Measurements from ENCODE around the gene MISP.
A peak's percentile ranks its signal among the peaks of the same experiment; 100 is the strongest.

MISP gene

GRCh38 chr19:802498-803098, 51.7 kb downstream of the MISP start:
- H3K9me3 ChIP-seq (replicated peaks in 1 of 11), result peaks cover 0 to 3% (median 0%) of the 10 kb centered on the region in 11 experiments; a peak in 2 of 22 replicates
- H3K4me2 ChIP-seq, result no peak overlapping the region; a peak in 1 of 22 replicates
- no peak overlapping the region for H3K4me3 ChIP-seq
- TF ChIP-seq Cebpa-rat (IDR thresholded peaks at IDR 0.05), result no peak
- no peak overlapping the region for H3K27ac ChIP-seq
- H4K20me1 ChIP-seq, result peaks cover 98 to 100% (median 99%) of the 10 kb centered on the region in 11 experiments
- H3K9ac ChIP-seq, result peak overlapping the region in 3 of 11 experiments; percentile 19 to 97 (median 32); a peak in 3 of 22 replicates
- H3K36me3 ChIP-seq, result peaks cover 83 to 97% (median 96%) of the 10 kb centered on the region in 11 experiments
- H3K4me1 ChIP-seq, result peaks cover 26 to 34% (median 31%) of the 10 kb centered on the region in 10 experiments
- no peaks in the 10 kb centered on the region for H3K27me3 ChIP-seq

GRCh38 chr19:803099-803561, 52.2 kb downstream of the MISP start:
- peaks cover 0 to 3% (median 0%) of the 10 kb centered on the region in 11 experiments; a peak in 2 of 22 replicates for H3K9me3 ChIP-seq (replicated peaks in 1 of 11)
- no peak overlapping the region for H3K27ac ChIP-seq
- H3K27me3 ChIP-seq, result no peaks in the 10 kb centered on the region
- no peak for TF ChIP-seq Cebpa-rat (IDR thresholded peaks at IDR 0.05)
- peaks cover 88 to 100% (median 100%) of the 10 kb centered on the region in 11 experiments for H3K36me3 ChIP-seq
- peak overlapping the region in 1 of 11 experiments; percentile 19; a peak in 1 of 22 replicates for H3K9ac ChIP-seq
- no peak overlapping the region for H3K4me3 ChIP-seq
- no peak overlapping the region for H3K4me2 ChIP-seq
- H3K4me1 ChIP-seq, result peaks cover 26 to 34% (median 31%) of the 10 kb centered on the region in 10 experiments
- peaks cover 100% of the 10 kb centered on the region in 11 experiments for H4K20me1 ChIP-seq

GRCh38 chr19:803686-804418, 52.9 kb downstream of the MISP start:
- no peaks in the 10 kb centered on the region for H3K9me3 ChIP-seq (replicated peaks in 1 of 11)
- H3K9ac ChIP-seq, result no peak overlapping the region; a peak in 1 of 22 replicates
- no peak overlapping the region for H3K4me3 ChIP-seq
- H3K36me3 ChIP-seq, result peaks cover 95 to 100% (median 100%) of the 10 kb centered on the region in 11 experiments
- H3K4me2 ChIP-seq, result no peak overlapping the region
- peaks cover 99 to 100% (median 100%) of the 10 kb centered on the region in 11 experiments for H4K20me1 ChIP-seq
- peaks cover 26 to 34% (median 31%) of the 10 kb centered on the region in 10 experiments for H3K4me1 ChIP-seq
- no peaks in the 10 kb centered on the region for H3K27me3 ChIP-seq
- no peak for TF ChIP-seq Cebpa-rat (IDR thresholded peaks at IDR 0.05)
- no peak overlapping the region for H3K27ac ChIP-seq

GRCh38 chr19:804419-805165, 53.7 kb downstream of the MISP start:
- H3K27me3 ChIP-seq, result no peaks in the 10 kb centered on the region
- peaks cover 99 to 100% (median 100%) of the 10 kb centered on the region in 11 experiments for H4K20me1 ChIP-seq
- no peak overlapping the region for H3K4me2 ChIP-seq
- no peak overlapping the region for H3K27ac ChIP-seq
- no peak for TF ChIP-seq Cebpa-rat (IDR thresholded peaks at IDR 0.05)
- H3K9me3 ChIP-seq (replicated peaks in 1 of 11), result no peaks in the 10 kb centered on the region
- no peak overlapping the region for H3K4me3 ChIP-seq
- peaks cover 20 to 29% (median 25%) of the 10 kb centered on the region in 10 experiments for H3K4me1 ChIP-seq
- H3K36me3 ChIP-seq, result peaks cover 97 to 100% (median 100%) of the 10 kb centered on the region in 11 experiments
- no peak overlapping the region for H3K9ac ChIP-seq

- no peak overlapping the region for H3K4me2 ChIP-seq
- H3K27me3 ChIP-seq, result no peaks in the 10 kb centered on the region
- peaks cover 99 to 100% (median 100%) of the 10 kb centered on the region in 11 experiments for H4K20me1 ChIP-seq
- no peak for TF ChIP-seq Cebpa-rat (IDR thresholded peaks at IDR 0.05)
- H3K9ac ChIP-seq, result no peak overlapping the region
- H3K4me3 ChIP-seq, result no peak overlapping the region
- H3K9me3 ChIP-seq (replicated peaks in 1 of 11), result no peaks in the 10 kb centered on the region
- H3K4me1 ChIP-seq, result peaks cover 14 to 23% (median 19%) of the 10 kb centered on the region in 10 experiments
- H3K27ac ChIP-seq, result no peak overlapping the region
- peaks cover 97 to 100% (median 100%) of the 10 kb centered on the region in 11 experiments for H3K36me3 ChIP-seq
These were observed 54.2 kb downstream of the MISP start for GRCh38 chr19:805166-805551.

GRCh38 chr19:805600-806550, 55.0 kb downstream of the MISP start:
- no peak overlapping the region for H3K4me3 ChIP-seq
- no peaks in the 10 kb centered on the region for H3K9me3 ChIP-seq (replicated peaks in 1 of 11)
- no peak for TF ChIP-seq Cebpa-rat (IDR thresholded peaks at IDR 0.05)
- no peak overlapping the region for H3K4me2 ChIP-seq
- peaks cover 98 to 100% (median 100%) of the 10 kb centered on the region in 11 experiments for H3K36me3 ChIP-seq
- peaks cover 7 to 16% (median 12%) of the 10 kb centered on the region in 10 experiments; a peak in 17 of 20 replicates for H3K4me1 ChIP-seq
- H3K9ac ChIP-seq, result no peak overlapping the region
- no peaks in the 10 kb centered on the region for H3K27me3 ChIP-seq
- peaks cover 99 to 100% (median 100%) of the 10 kb centered on the region in 11 experiments for H4K20me1 ChIP-seq
- H3K27ac ChIP-seq, result no peak overlapping the region

GRCh38 chr19:806815-807421, 56.0 kb downstream of the MISP start:
- H4K20me1 ChIP-seq, result peaks cover 99 to 100% (median 100%) of the 10 kb centered on the region in 11 experiments
- peaks cover 99 to 100% (median 100%) of the 10 kb centered on the region in 11 experiments for H3K36me3 ChIP-seq
- H3K27me3 ChIP-seq, result no peaks in the 10 kb centered on the region
- 0 out of 22 replicates have a peak, but pooled peaks cover 0 to 5% (median 0%) of the 10 kb centered on the region in 11 experiments for H3K9me3 ChIP-seq (replicated peaks in 1 of 11)
- H3K4me1 ChIP-seq, result peaks cover 0 to 5% (median 2%) of the 10 kb centered on the region in 10 experiments; a peak in 6 of 20 replicates
- no peak overlapping the region; a peak in 1 of 22 replicates for H3K9ac ChIP-seq
- no peak overlapping the region for H3K27ac ChIP-seq
- no peak overlapping the region for H3K4me3 ChIP-seq
- no peak for TF ChIP-seq Cebpa-rat (IDR thresholded peaks at IDR 0.05)
- no peak overlapping the region for H3K4me2 ChIP-seq
